HEK293 (cell line): Measurements from ENCODE around the gene CLPSL2.

Experiments used
- CTCF ChIA-PET: fragments of 350-600 bp; formaldehyde crosslinking; extraction: SDS; loops from one replicate; lab custom pipeline; 2021; ENCODE audit warnings: antibody characterized with exemption; lab: Yijun Ruan, JAX
- POLR2A ChIA-PET: fragments of 300-600 bp; formaldehyde crosslinking; extraction: SDS; loops from one replicate; lab custom pipeline; 2020; ENCODE audit warnings: antibody characterized with exemption, inconsistent platforms; lab: Yijun Ruan, JAX
- H3K27ac ChIP-seq: fragments of 200-500 bp; sonication (Bioruptor generic); 2 replicates; pipeline ENCODE4 v1.5.1; 2014; ENCODE audit warnings: low read depth, low read length, control low read depth, inconsistent platforms; ENCODE audit errors: extremely low read depth
- H3K36me3 ChIP-seq, 2 experiments: fragments of 200-500 bp in 1 of 2; sonication (Bioruptor generic) in 1 of 2; 1 replicate in 1 of 2; 2 replicates in 1 of 2; pipeline ENCODE4 v1.5.1; 2014 to 2017; ENCODE audit warnings: inconsistent platforms in 2 of 2, low read length in 2 of 2; ENCODE audit not compliant: control insufficient read depth in 2 of 2, insufficient read depth in 1 of 2
- H3K4me1 ChIP-seq: fragments of 200-500 bp; sonication (Bioruptor generic); 2 replicates; pipeline ENCODE4 v1.5.1; 2014; ENCODE audit warnings: mild to moderate bottlenecking, low read length, inconsistent platforms; ENCODE audit not compliant: control insufficient read depth, insufficient read depth
- H3K4me3 ChIP-seq: 2 replicates; pipeline ENCODE4 v1.5.1; 2011; ENCODE audit warnings: low read depth, mild to moderate bottlenecking, control low read depth, low read length, moderate library complexity
- H3K9me3 ChIP-seq: fragments of 200-500 bp; sonication (Bioruptor generic); 2 replicates; pipeline ENCODE4 v1.5.1; 2014; ENCODE audit warnings: low read depth, low read length, inconsistent platforms; ENCODE audit not compliant: control insufficient read depth, insufficient read depth
- GLI4 ChIP-seq: fragments of 450-650 bp; formaldehyde crosslinking; IDR thresholded peaks from 2 replicates; pipeline ENCODE4 v1.5.1; 2016; ENCODE audit warnings: missing biosample characterization, missing genetic modification characterization
- GLIS1 ChIP-seq: fragments of 450-650 bp; formaldehyde crosslinking; IDR thresholded peaks from 2 replicates; pipeline ENCODE4 v1.5.1; 2016; ENCODE audit warnings: missing biosample characterization, missing genetic modification characterization
- GLIS2 ChIP-seq: fragments of 450-650 bp; formaldehyde crosslinking; IDR thresholded peaks from 2 replicates; pipeline ENCODE4 v1.5.1; 2016; ENCODE audit warnings: missing biosample characterization, missing genetic modification characterization
- KLF17 ChIP-seq: fragments of 450-650 bp; formaldehyde crosslinking; IDR thresholded peaks from 2 replicates; pipeline ENCODE4 v1.5.1; 2016; ENCODE audit warnings: missing biosample characterization, missing genetic modification characterization
- KLF8 ChIP-seq: fragments of 450-650 bp; formaldehyde crosslinking; IDR thresholded peaks from 2 replicates; pipeline ENCODE4 v1.5.1; 2016; ENCODE audit warnings: missing biosample characterization, missing genetic modification characterization
- OSR2 ChIP-seq: fragments of 450-650 bp; formaldehyde crosslinking; IDR thresholded peaks from 2 replicates; pipeline ENCODE4 v1.5.1; 2016; ENCODE audit warnings: missing biosample characterization, missing genetic modification characterization
- REST ChIP-seq: fragments of 450-650 bp; formaldehyde crosslinking; IDR thresholded peaks from 2 replicates; pipeline ENCODE4 v1.5.1; 2016; ENCODE audit warnings: missing biosample characterization, missing genetic modification characterization
- SP7 ChIP-seq: fragments of 450-650 bp; formaldehyde crosslinking; IDR thresholded peaks from 2 replicates; pipeline ENCODE4 v1.5.1; 2016; ENCODE audit warnings: missing biosample characterization, missing genetic modification characterization
- TSHZ1 ChIP-seq: fragments of 450-650 bp; formaldehyde crosslinking; IDR thresholded peaks from 2 replicates; pipeline ENCODE4 v1.5.1; 2016; ENCODE audit warnings: missing biosample characterization, missing genetic modification characterization, borderline replicate concordance
- WT1 ChIP-seq: fragments of 450-650 bp; formaldehyde crosslinking; IDR thresholded peaks from 2 replicates; pipeline ENCODE4 v1.5.1; 2016; ENCODE audit warnings: missing biosample characterization, missing genetic modification characterization
- ZBTB17 ChIP-seq: fragments of 450-650 bp; formaldehyde crosslinking; IDR thresholded peaks from 2 replicates; pipeline ENCODE4 v1.5.1; 2016; ENCODE audit warnings: missing biosample characterization, missing genetic modification characterization
- ZBTB20 ChIP-seq: fragments of 450-650 bp; formaldehyde crosslinking; IDR thresholded peaks from 2 replicates; pipeline ENCODE4 v1.5.1; 2016; ENCODE audit warnings: missing biosample characterization, missing genetic modification characterization
- ZBTB6 ChIP-seq: fragments of 450-650 bp; formaldehyde crosslinking; IDR thresholded peaks from 2 replicates; pipeline ENCODE4 v1.5.1; 2017; ENCODE audit warnings: missing biosample characterization, missing genetic modification characterization
- ZFHX2 ChIP-seq: fragments of 450-650 bp; formaldehyde crosslinking; conservative IDR thresholded peaks from 2 replicates; pipeline ENCODE4 v1.5.1; 2016; ENCODE audit warnings: missing biosample characterization, missing genetic modification characterization
- ZFP37 ChIP-seq: fragments of 450-650 bp; formaldehyde crosslinking; IDR thresholded peaks from 2 replicates; pipeline ENCODE4 v1.5.1; 2016; ENCODE audit warnings: missing biosample characterization, missing genetic modification characterization
- ZNF169 ChIP-seq: fragments of 450-650 bp; formaldehyde crosslinking; IDR thresholded peaks from 2 replicates; pipeline ENCODE4 v1.5.1; 2016; ENCODE audit warnings: missing biosample characterization, missing genetic modification characterization
- ZNF280D ChIP-seq: fragments of 450-650 bp; formaldehyde crosslinking; IDR thresholded peaks from 2 replicates; pipeline ENCODE4 v1.5.1; 2016; ENCODE audit warnings: missing biosample characterization, missing genetic modification characterization
- ZNF37A ChIP-seq: fragments of 450-650 bp; IDR thresholded peaks from 2 replicates; pipeline ENCODE4 v1.5.1; 2018; ENCODE audit warnings: missing biosample characterization, missing genetic modification characterization
- ZNF747 ChIP-seq: fragments of 450-650 bp; formaldehyde crosslinking; IDR thresholded peaks from 2 replicates; pipeline ENCODE4 v1.5.1; 2016; ENCODE audit warnings: missing biosample characterization, missing genetic modification characterization
- ZSCAN23 ChIP-seq: fragments of 450-650 bp; formaldehyde crosslinking; IDR thresholded peaks from 2 replicates; pipeline ENCODE4 v1.5.1; 2016; ENCODE audit warnings: missing biosample characterization, missing genetic modification characterization
- ZSCAN30 ChIP-seq: fragments of 450-650 bp; IDR thresholded peaks from 2 replicates; pipeline ENCODE4 v1.5.1; 2018; ENCODE audit warnings: missing biosample characterization, mild to moderate bottlenecking, missing genetic modification characterization, moderate library complexity
- ZXDB ChIP-seq: fragments of 450-650 bp; formaldehyde crosslinking; IDR thresholded peaks from 2 replicates; pipeline ENCODE4 v1.5.1; 2016; ENCODE audit warnings: missing biosample characterization, missing genetic modification characterization

CLPSL2 gene

GRCh38 chr6:35776364-35777215 is at the start of gene CLPSL2 (continued):
- TF ChIP-seq ZNF280D (no peak), ZFHX2 (tag by site-specific recombination) (peak; percentile 57), ZNF37A (tag by site-specific recombination) (no peak), ZSCAN30 (peak; percentile 92), ZNF747 (tag by site-specific recombination) (no peak)
- TF ChIP-seq, all 188 proteins: peak for 29

GRCh38 chr6:35727231-35727934 is 49.0 kb upstream of the CLPSL2 start:
- ChIA-PET CTCF (interaction anchor here (0.7 to 3.5 kb wide), 9 partner anchors 9 to 205 kb away, joined by 3 to 22 read pairs (median 4); partner anchors contain the start of gene ARMC12), POLR2A (interaction anchor here (0.6 to 2.8 kb wide), 14 partner anchors 9 to 256 kb away, joined by 3 to 14 read pairs (median 4); partner anchors contain the start of genes FKBP5 and TEAD3)
- H3K36me3 ChIP-seq = no peaks in the 10 kb centered on the region
- no peaks in the 10 kb centered on the region for H3K9me3 ChIP-seq
- peaks cover 20% of the 10 kb centered on the region for H3K4me1 ChIP-seq
- H3K4me3 ChIP-seq = peak overlapping the region; percentile 47
- peak overlapping the region; percentile 91 for H3K27ac ChIP-seq
- TF ChIP-seq ZFHX2 (tag by site-specific recombination) (peak; percentile 97), GLIS2 (tag by site-specific recombination) (peak; percentile 94), ZBTB17 (no peak; the same call in 1 of the 2 replicates), SP7 (tag by site-specific recombination) (peak; percentile 78), ZSCAN23 (tag by site-specific recombination) (peak; percentile 47; the same call in 1 of the 2 replicates), GLIS1 (tag by site-specific recombination) (peak; percentile 82), ZFP37 (tag by site-specific recombination) (0 out of 2 replicates have a peak, but pooled peaks have one; percentile 29), TSHZ1 (peak; percentile 6; the same call in 1 of the 2 replicates), GLI4 (tag by site-specific recombination) (0 out of 2 replicates have a peak, but pooled peaks have one; percentile 19), OSR2 (tag by site-specific recombination) (peak; percentile 66), KLF17 (tag by site-specific recombination) (peak; percentile 36; the same call in 1 of the 2 replicates), ZXDB (tag by site-specific recombination) (peak; percentile 72), REST (peak; percentile 86; the same call in 1 of the 2 replicates), ZNF169 (no peak), ZBTB20 (peak; percentile 94), ZBTB6 (tag by site-specific recombination) (peak; percentile 98), KLF8 (tag by site-specific recombination) (peak; percentile 61; the same call in 1 of the 2 replicates), WT1 (tag by site-specific recombination) (peak; percentile 27; the same call in 1 of the 2 replicates)
